ENCODE data around the gene MEP1A. TPM values are rescaled to one million over a fixed set of nuclear protein-coding genes. Genes with fewer than 3 reads are reported as not detected.

The MEP1A gene, protein sequence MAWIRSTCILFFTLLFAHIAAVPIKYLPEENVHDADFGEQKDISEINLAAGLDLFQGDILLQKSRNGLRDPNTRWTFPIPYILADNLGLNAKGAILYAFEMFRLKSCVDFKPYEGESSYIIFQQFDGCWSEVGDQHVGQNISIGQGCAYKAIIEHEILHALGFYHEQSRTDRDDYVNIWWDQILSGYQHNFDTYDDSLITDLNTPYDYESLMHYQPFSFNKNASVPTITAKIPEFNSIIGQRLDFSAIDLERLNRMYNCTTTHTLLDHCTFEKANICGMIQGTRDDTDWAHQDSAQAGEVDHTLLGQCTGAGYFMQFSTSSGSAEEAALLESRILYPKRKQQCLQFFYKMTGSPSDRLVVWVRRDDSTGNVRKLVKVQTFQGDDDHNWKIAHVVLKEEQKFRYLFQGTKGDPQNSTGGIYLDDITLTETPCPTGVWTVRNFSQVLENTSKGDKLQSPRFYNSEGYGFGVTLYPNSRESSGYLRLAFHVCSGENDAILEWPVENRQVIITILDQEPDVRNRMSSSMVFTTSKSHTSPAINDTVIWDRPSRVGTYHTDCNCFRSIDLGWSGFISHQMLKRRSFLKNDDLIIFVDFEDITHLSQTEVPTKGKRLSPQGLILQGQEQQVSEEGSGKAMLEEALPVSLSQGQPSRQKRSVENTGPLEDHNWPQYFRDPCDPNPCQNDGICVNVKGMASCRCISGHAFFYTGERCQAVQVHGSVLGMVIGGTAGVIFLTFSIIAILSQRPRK
- not detected for total RNA-seq

DNA sequence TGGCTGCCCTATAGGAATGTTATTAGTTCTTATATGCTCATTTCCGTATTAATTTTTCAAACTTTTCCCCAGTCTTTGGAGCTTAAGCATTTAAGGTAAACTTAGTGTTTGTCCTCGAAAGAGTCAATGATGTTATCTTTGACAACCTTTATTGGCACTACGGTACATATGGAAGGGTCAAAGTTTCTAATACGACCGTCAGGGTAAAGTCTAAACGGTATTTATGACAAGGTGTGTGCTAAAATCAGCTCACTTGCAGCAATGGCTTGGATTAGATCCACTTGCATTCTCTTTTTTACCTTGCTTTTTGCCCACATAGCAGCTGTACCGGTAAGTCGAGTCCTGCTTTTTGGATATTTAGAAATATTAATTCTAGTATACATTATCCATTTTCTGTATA lies at the start of gene MEP1A:
Gene MEP1A, plus strand, starts transcription at position 252 of the 400 bp plus-strand sequence. Its CDS starts 10 bp downstream, at position 262.

GRCh38 chr6:46746696-46747095 lies 46.5 kb upstream of the MEP1A start, which contains the start of gene ANKRD66:
Gene ANKRD66, plus strand, starts transcription at chr6:46746933. Its CDS starts 5,016 bp downstream, at chr6:46751949.

Other genes with a start within 250 kb of the MEP1A start
- 18.6 TPM for gene CYP39A1, start 140.6 kb upstream of the MEP1A start, total RNA-seq
- 97.2 TPM for gene SLC25A27, start 140.4 kb upstream of the MEP1A start, total RNA-seq
- gene TDRD6, start 105.5 kb upstream of the MEP1A start, total RNA-seq = 2.6 TPM
- 1.9 TPM for gene PLA2G7, start 58.0 kb upstream of the MEP1A start, total RNA-seq
- gene ANKRD66, start 46.5 kb upstream of the MEP1A start, total RNA-seq = not detected
- gene ADGRF5, start 128.5 kb downstream of the MEP1A start, total RNA-seq = 28.0 TPM
- 3.2 TPM for gene ADGRF1, start 248.9 kb downstream of the MEP1A start, total RNA-seq

Measured in camera-type eye (tissue), 1 donor.